Kidney (tissue), 14 donors: ENCODE data around the gene CXADR. TPM values are rescaled to one million over a fixed set of nuclear protein-coding genes. Genes with fewer than 3 reads are reported as not detected.

Experiments used
- DNase-seq, 5 donors: peaks; one replicate each; pipeline ENCODE4 v3.0.0-alpha.2; 2013 to 2020
- FAIRE-seq: peaks from 2 replicates; lab custom pipeline; 2012; peaks lifted over from hg19 to GRCh38; lab: Jason Lieb, UNC
- H3K27ac ChIP-seq, 2 donors: one replicate each; pipeline ENCODE4 v1.7.0; 2013; ENCODE audit warnings: low read depth in 2 of 2, low read length in 2 of 2, inconsistent platforms in 1 of 2
- H3K27me3 ChIP-seq: one replicate; pipeline ENCODE4 v1.7.1; 2013; ENCODE audit warnings: low read length, inconsistent platforms; ENCODE audit not compliant: control insufficient read depth, insufficient read depth
- H3K36me3 ChIP-seq, 3 donors: one replicate each; pipeline versions ENCODE4 v1.7.0 to v1.7.1; 2013; ENCODE audit warnings: low read length in 3 of 3, control low read depth in 1 of 3, inconsistent platforms in 1 of 3; ENCODE audit not compliant: insufficient read depth in 3 of 3, control insufficient read depth in 2 of 3
- H3K4me1 ChIP-seq, 3 donors: one replicate each; pipeline versions ENCODE4 v1.7.0 to v1.7.1; 2013; ENCODE audit warnings: low read length in 3 of 3, inconsistent platforms in 1 of 3, low read depth in 1 of 3; ENCODE audit not compliant: control insufficient read depth in 2 of 3, insufficient read depth in 2 of 3
- H3K4me3 ChIP-seq, 3 donors: one replicate each; pipeline versions ENCODE4 v1.7.0 to v1.8.1; 2013; ENCODE audit warnings: low read length in 3 of 3, control low read depth in 1 of 3, inconsistent platforms in 1 of 3
- H3K9ac ChIP-seq, 3 donors: one replicate each; pipeline versions ENCODE4 v1.7.0 to v1.7.1; 2013; ENCODE audit warnings: low read length in 3 of 3, control low read depth in 1 of 3, inconsistent platforms in 1 of 3
- H3K9me3 ChIP-seq, 3 donors: one replicate each; pipeline versions ENCODE4 v1.7.0 to v1.7.1; 2013; ENCODE audit warnings: low read length in 3 of 3, control low read depth in 1 of 3, inconsistent platforms in 1 of 3; ENCODE audit not compliant: control insufficient read depth in 2 of 3, insufficient read depth in 1 of 3
- CTCF ChIP-seq: IDR thresholded peaks from 3 replicates; pipeline ENCODE4 v1.5.1; 2012; ENCODE audit warnings: mild to moderate bottlenecking, moderate library complexity, borderline replicate concordance; ENCODE audit not compliant: insufficient read depth; ENCODE audit errors: extremely low read depth
- intact Hi-C: fragments of 100-400 bp; cut with DNase I; formaldehyde crosslinking; loops from one replicate; pipeline ENCODE4 v1.11.1; 2022
- polyA plus RNA-seq: library from polyadenylated mRNA; stranded (reverse); fragments of 350-450 nt; fragmentation: Illumina TruSeq; extraction: RNeasy Lipid Tissue Mini Kit (QIAGEN cat#74804); gene quantifications from one replicate; pipeline ENCODE4 v1.2.3, GENCODE V29; 2014; ENCODE audit warnings: low read depth, low replicate concordance; ENCODE audit not compliant: insufficient read depth
- total RNA-seq: library from RNA; stranded (reverse); fragmentation: NEBNext Ultra II Directional; extraction: Animal tissue kit (Norgen Biotek cat#: 25700); gene quantifications from one replicate; pipeline ENCODE4 v1.2.1, GENCODE V29; 2021
- donor health status: control.
- donor health status: control.
- donor health status: control.
- donor health status: control.
- donor health status: control.
- donor health status: DM: yes; HTN: yes; CAD: no.
- donor health status: Normal renal cell carcinoma (clear cell type).

Gene CXADR
- total and polyA plus RNA-seq, 2 donors from 2014 or later = 5.2 to 34.4 TPM

GRCh38 chr21:17607684-17608083 lies 94.8 kb downstream of the CXADR start:
- Histone ChIP-seq H3K4me3 (no peak overlapping the region), H3K27ac (no peak overlapping the region), H3K9me3 (no peaks in the 10 kb centered on the region), H3K4me1 (peaks cover 0 to 5% (median 3%) of the 10 kb centered on the region in 3 donors), H3K36me3 (peaks cover 3 to 6% (median 3%) of the 10 kb centered on the region in 3 donors), H3K27me3 (no peaks in the 10 kb centered on the region), H3K9ac (no peak overlapping the region)
- DNase-seq (no peak), FAIRE-seq (no peak)
- intact Hi-C loops = no loop called here
- TF ChIP-seq CTCF = no peak

GRCh38 chr21:17609681-17610080 lies 96.8 kb downstream of the CXADR start:
- no peak for TF ChIP-seq CTCF
- Histone ChIP-seq H3K27me3 (no peaks in the 10 kb centered on the region), H3K9ac (no peak overlapping the region), H3K4me3 (no peak overlapping the region), H3K36me3 (peaks cover 0 to 6% (median 3%) of the 10 kb centered on the region in 3 donors), H3K4me1 (peaks cover 0 to 5% (median 3%) of the 10 kb centered on the region in 3 donors), H3K9me3 (no peaks in the 10 kb centered on the region), H3K27ac (no peak overlapping the region)
- no peak for FAIRE-seq
- intact Hi-C loops = no loop called here
- no peak for DNase-seq

GRCh38 chr21:17610911-17611310 lies 98.1 kb downstream of the CXADR start:
- Histone ChIP-seq H3K36me3 (peaks cover 0 to 6% (median 3%) of the 10 kb centered on the region in 3 donors), H3K27me3 (no peaks in the 10 kb centered on the region), H3K9me3 (no peaks in the 10 kb centered on the region), H3K4me1 (peaks cover 0 to 5% (median 3%) of the 10 kb centered on the region in 3 donors), H3K9ac (peak overlapping the region in 2 of 3 donors; percentile 70 to 97), H3K4me3 (peak overlapping the region; percentile 73 to 86 (median 74)), H3K27ac (peak overlapping the region; percentile 29 to 87)
- no peak for FAIRE-seq
- intact Hi-C loops = no loop called here
- no peak for TF ChIP-seq CTCF
- DNase-seq = peak in 3 of 5 donors; percentile 10 to 42 (median 34)
